Ovary (tissue), 3 donors: Measurements from ENCODE around the gene SPON2.

ENCODE experiments used
- CTCF ChIP-seq, 3 donors: fragments of 450-650 bp in 2 of 3; fragments of 200-600 bp in 1 of 3; IDR thresholded peaks; one replicate each; pipeline versions ENCODE4 v1.5.1 to v1.8.0; 2016 to 2022; ENCODE audit warnings: antibody characterized with exemption in 3 of 3, mild to moderate bottlenecking in 1 of 3
- EP300 ChIP-seq: sonication (generic); formaldehyde crosslinking; IDR thresholded peaks from one replicate; pipeline ENCODE4 v1.6.1; 2017; ENCODE audit warnings: antibody characterized with exemption
- POLR2A ChIP-seq: fragments of 450-650 bp; IDR thresholded peaks from one replicate; pipeline ENCODE4 v1.6.1; 2017; ENCODE audit warnings: antibody characterized with exemption, mild to moderate bottlenecking, moderate library complexity
- donor health status: DM: no; HTN: no; CAD: no.

- no peak for TF ChIP-seq CTCF (IDR thresholded peaks at IDR 0.05)
- no peak for TF ChIP-seq POLR2A
- no peak for TF ChIP-seq EP300
Measured at GRCh38 chr4:1216076-1216614, 43.8 kb upstream of the SPON2 start.
